ENCODE data around the gene UQCR11. TPM values are rescaled to one million over a fixed set of nuclear protein-coding genes. Genes with fewer than 3 reads are reported as not detected.

The UQCR11 gene
- total RNA-seq, 4 donors from 2014 or later = 20.6 to 110 (median 30.8) TPM

- H3K9me3 ChIP-seq = no peaks in the 10 kb centered on the region
- TF ChIP-seq CTCF (IDR thresholded peaks at IDR 0.05) (no peak), POLR2A (IDR thresholded peaks at IDR 0.05) (no peak)
- H3K4me1 ChIP-seq = peaks cover 0 to 9% of the 10 kb centered on the region in 2 donors
- H3K27ac ChIP-seq = no peak overlapping the region
- no peak overlapping the region for H3K4me3 ChIP-seq
- no peaks in the 10 kb centered on the region for H3K27me3 ChIP-seq
- no peaks in the 10 kb centered on the region for H3K36me3 ChIP-seq
- intact Hi-C loops (cut with DNase I; ENCODE audit: low total_unique reads) = no loop called here
- no peak for DNase-seq
Observed at GRCh38 chr19:1561236-1561842, 43.9 kb downstream of the UQCR11 start.

GRCh38 chr19:1560286-1560882 is 44.9 kb downstream of the UQCR11 start:
- H3K27me3 ChIP-seq = no peaks in the 10 kb centered on the region
- intact Hi-C loops (cut with DNase I; ENCODE audit: low total_unique reads) = no loop called here
- H3K4me3 ChIP-seq = no peak overlapping the region
- H3K36me3 ChIP-seq = no peaks in the 10 kb centered on the region
- TF ChIP-seq CTCF (IDR thresholded peaks at IDR 0.05) (no peak), POLR2A (IDR thresholded peaks at IDR 0.05) (no peak)
- peaks cover 0 to under 1% of the 10 kb centered on the region in 2 donors for H3K4me1 ChIP-seq
- H3K27ac ChIP-seq = no peak overlapping the region
- H3K9me3 ChIP-seq = no peaks in the 10 kb centered on the region
- DNase-seq = no peak

GRCh38 chr19:1558552-1558951 is 46.7 kb downstream of the UQCR11 start:
- no peaks in the 10 kb centered on the region for H3K9me3 ChIP-seq
- H3K4me1 ChIP-seq = no peaks in the 10 kb centered on the region
- no peak for DNase-seq
- intact Hi-C loops (cut with DNase I; ENCODE audit: low total_unique reads) = no loop called here
- H3K27me3 ChIP-seq = no peaks in the 10 kb centered on the region
- no peak overlapping the region for H3K4me3 ChIP-seq
- no peak overlapping the region for H3K27ac ChIP-seq
- H3K36me3 ChIP-seq = no peaks in the 10 kb centered on the region
- TF ChIP-seq POLR2A (IDR thresholded peaks at IDR 0.05) (no peak), CTCF (IDR thresholded peaks at IDR 0.05) (no peak)

GRCh38 chr19:1556390-1557070 is 48.7 kb downstream of the UQCR11 start:
- intact Hi-C loops (cut with DNase I; ENCODE audit: low total_unique reads) = no loop called here
- no peak for DNase-seq
- Histone ChIP-seq H3K36me3 (no peaks in the 10 kb centered on the region), H3K4me3 (no peak overlapping the region), H3K27ac (no peak overlapping the region), H3K4me1 (no peaks in the 10 kb centered on the region), H3K27me3 (no peaks in the 10 kb centered on the region), H3K9me3 (no peaks in the 10 kb centered on the region)
- no peak for TF ChIP-seq POLR2A (IDR thresholded peaks at IDR 0.05)
- no peak for TF ChIP-seq CTCF (IDR thresholded peaks at IDR 0.05)
